Psoas muscle (tissue), 8 donors: Measurements from ENCODE around the gene LDLRAD4. TPM values are rescaled to one million over a fixed set of nuclear protein-coding genes. Genes with fewer than 3 reads are reported as not detected.

ENCODE experiments used
- ATAC-seq, 4 donors: fragments of 200-7000 bp; cut with Tn5 transposase; one replicate each; pipeline ENCODE4 v1.9.1; 2020; ENCODE audit warnings: moderate library complexity in 3 of 4, mild to moderate bottlenecking in 2 of 4
- DNase-seq, 2 donors: peaks; one replicate each; pipeline ENCODE4 v3.0.0-alpha.2; 2020
- H3K27ac ChIP-seq: fragments of 200-600 bp; one replicate; pipeline ENCODE4 v1.8.0; 2022
- H3K27me3 ChIP-seq, 3 donors: fragments of 200-600 bp in 1 of 3; one replicate each; pipeline versions ENCODE4 v1.6.1 to v1.8.0; 2013 to 2022; ENCODE audit warnings: low read length in 2 of 3, mild to moderate bottlenecking in 2 of 3, moderate library complexity in 1 of 3; ENCODE audit not compliant: insufficient read depth in 3 of 3
- H3K36me3 ChIP-seq, 2 donors: fragments of 200-600 bp in 1 of 2; one replicate each; pipeline versions ENCODE4 v1.6.1 to v1.8.0; 2013 to 2022; ENCODE audit warnings: low read depth in 1 of 2, mild to moderate bottlenecking in 1 of 2, moderate library complexity in 1 of 2; ENCODE audit not compliant: insufficient read depth in 1 of 2
- H3K4me1 ChIP-seq: fragments of 200-600 bp; one replicate; pipeline ENCODE4 v1.8.0; 2022
- H3K4me3 ChIP-seq: fragments of 200-600 bp; one replicate; pipeline ENCODE4 v1.8.0; 2022; ENCODE audit warnings: mild to moderate bottlenecking
- H3K9me3 ChIP-seq: fragments of 200-600 bp; one replicate; pipeline ENCODE4 v1.8.0; 2022
- WGBS, 3 donors: extraction: QIAGEN DNeasy Blood & Tissue Kit; methylation state at CpG; one replicate each; pipeline versions ENCODE4 v1.1.6 to v1.1.7; 2013; 5-methylcytosine and 5-hydroxymethylcytosine counted together
- intact Hi-C, 2 donors: fragments of 100-400 bp; cut with DNase I; formaldehyde crosslinking; loops; one replicate each; pipeline versions ENCODE4 v1.11.0 to v1.14.2; 2022
- polyA plus RNA-seq, 3 donors: library from polyadenylated mRNA; stranded (reverse); fragments of 200-250 nt; gene quantifications; one replicate each; pipeline ENCODE4 v1.2.3, GENCODE V29; 2013
- total RNA-seq, 4 donors: library from RNA; stranded (reverse); fragmentation: NEBNext Ultra II Directional in 2 of 4; extraction: Animal tissue kit (Norgen Biotek cat#: 25700) in 2 of 4; gene quantifications; one replicate each; pipeline versions ENCODE4 v1.2.1 to v1.2.4, GENCODE V29; 2021 to 2023
- TF ChIP-seq, protein P1 (sequence below): fragments of 200-600 bp; IDR thresholded peaks from one replicate; pipeline ENCODE4 v1.8.0; 2022; ENCODE audit warnings: antibody characterized with exemption
- donor health status: healthy with polysubstance abuse.
- donor health status: DM: no; HTN: no; CAD: no; lungs with moderate emphysema.
- donor health status: Bipolar disorder and iron deficiency.
- donor health status: healthy.
- donor health status: DM: yes; HTN: yes; CAD: no.
- donor health status: DM: no; HTN: no; CAD: no.
- donor health status: DM: no; HTN: no; CAD: no.
- donor health status: DM: yes; HTN: yes; CAD: no.

The LDLRAD4 gene
- total and polyA plus RNA-seq, 7 donors, result 1.8 to 13.9 (median 3.8) TPM

GRCh38 chr18:13302457-13303225, 84.1 kb downstream of the LDLRAD4 start:
- 37 to 56% (median 38%) methylated on average over 8 of the region's 8 CpGs for WGBS, 3 donors
- ATAC-seq, result peak in 1 of 4 donors; percentile 42
- TF ChIP-seq, protein P1, sequence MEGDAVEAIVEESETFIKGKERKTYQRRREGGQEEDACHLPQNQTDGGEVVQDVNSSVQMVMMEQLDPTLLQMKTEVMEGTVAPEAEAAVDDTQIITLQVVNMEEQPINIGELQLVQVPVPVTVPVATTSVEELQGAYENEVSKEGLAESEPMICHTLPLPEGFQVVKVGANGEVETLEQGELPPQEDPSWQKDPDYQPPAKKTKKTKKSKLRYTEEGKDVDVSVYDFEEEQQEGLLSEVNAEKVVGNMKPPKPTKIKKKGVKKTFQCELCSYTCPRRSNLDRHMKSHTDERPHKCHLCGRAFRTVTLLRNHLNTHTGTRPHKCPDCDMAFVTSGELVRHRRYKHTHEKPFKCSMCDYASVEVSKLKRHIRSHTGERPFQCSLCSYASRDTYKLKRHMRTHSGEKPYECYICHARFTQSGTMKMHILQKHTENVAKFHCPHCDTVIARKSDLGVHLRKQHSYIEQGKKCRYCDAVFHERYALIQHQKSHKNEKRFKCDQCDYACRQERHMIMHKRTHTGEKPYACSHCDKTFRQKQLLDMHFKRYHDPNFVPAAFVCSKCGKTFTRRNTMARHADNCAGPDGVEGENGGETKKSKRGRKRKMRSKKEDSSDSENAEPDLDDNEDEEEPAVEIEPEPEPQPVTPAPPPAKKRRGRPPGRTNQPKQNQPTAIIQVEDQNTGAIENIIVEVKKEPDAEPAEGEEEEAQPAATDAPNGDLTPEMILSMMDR, result no peak
- intact Hi-C loops, result no loop called here
- Histone ChIP-seq H3K36me3 (no peaks in the 10 kb centered on the region), H3K27me3 (no peaks in the 10 kb centered on the region), H3K9me3 (no peaks in the 10 kb centered on the region), H3K4me1 (peaks cover 26% of the 10 kb centered on the region), H3K4me3 (no peak overlapping the region), H3K27ac (no peak overlapping the region)
- DNase-seq, result no peak

- Histone ChIP-seq H3K36me3 (no peaks in the 10 kb centered on the region), H3K9me3 (no peaks in the 10 kb centered on the region), H3K27me3 (no peaks in the 10 kb centered on the region), H3K27ac (no peak overlapping the region), H3K4me3 (no peak overlapping the region), H3K4me1 (peaks cover 26% of the 10 kb centered on the region)
- TF ChIP-seq, protein P1, result no peak
- no peak for ATAC-seq
- 93 to 97% (median 95%) methylated on average over 6 of the region's 6 CpGs for WGBS, 3 donors
- no peak for DNase-seq
- intact Hi-C loops, result no loop called here
Measured at GRCh38 chr18:13303756-13304364, 85.3 kb downstream of the LDLRAD4 start.

DNA sequence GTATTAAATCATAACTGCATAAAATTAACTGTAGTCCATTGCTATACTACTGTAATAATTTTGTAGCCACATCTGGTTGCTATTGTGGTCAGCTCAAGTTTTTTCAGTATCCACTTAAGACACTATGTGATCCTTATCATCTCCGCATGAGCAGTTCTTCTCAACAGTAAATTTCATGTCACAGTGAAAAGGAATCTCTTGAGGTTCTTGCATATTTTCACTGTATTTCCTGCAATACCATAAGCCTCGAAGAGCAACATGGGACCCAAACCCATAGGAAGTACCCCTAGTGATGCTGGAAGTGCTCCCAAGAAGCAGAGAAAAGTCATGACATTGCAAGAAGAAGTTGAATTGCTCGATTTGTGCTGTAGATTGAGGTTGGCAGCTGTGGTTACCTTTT, 86.7 kb downstream of the LDLRAD4 start:
- H3K27me3 ChIP-seq, result no peaks in the 10 kb centered on the region
- TF ChIP-seq, protein P1, result no peak
- H3K4me3 ChIP-seq, result no peak overlapping the region
- 91 to 93% (median 92%) methylated on average over 3 of the region's 3 CpGs for WGBS, 3 donors
- no peaks in the 10 kb centered on the region for H3K36me3 ChIP-seq
- H3K4me1 ChIP-seq, result peaks cover 19% of the 10 kb centered on the region
- DNase-seq (no peak), ATAC-seq (no peak)
- H3K27ac ChIP-seq, result no peak overlapping the region
- H3K9me3 ChIP-seq, result no peaks in the 10 kb centered on the region
- intact Hi-C loops, result no loop called here

DNA sequence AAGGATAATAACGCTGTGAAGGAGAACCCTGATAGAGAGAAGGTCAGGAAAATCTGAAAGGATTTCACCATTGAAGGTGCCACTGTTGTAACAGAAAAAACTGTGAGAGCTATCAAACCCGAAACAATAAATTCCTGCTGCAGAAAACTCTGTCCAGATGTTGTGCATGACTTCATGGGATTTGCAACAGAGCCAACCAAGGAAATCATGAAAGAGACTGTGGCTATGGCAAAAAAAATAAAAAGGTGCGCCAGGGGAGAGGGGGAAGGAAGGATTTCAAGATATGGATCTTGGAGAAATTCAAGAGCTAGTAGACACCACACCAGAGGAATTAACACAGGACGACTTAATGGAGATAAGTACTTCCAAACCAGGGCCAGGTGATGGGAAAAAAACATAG, 88.0 kb downstream of the LDLRAD4 start:
- ATAC-seq (no peak), DNase-seq (no peak)
- Histone ChIP-seq H3K9me3 (no peaks in the 10 kb centered on the region), H3K4me3 (no peak overlapping the region), H3K4me1 (peaks cover 15% of the 10 kb centered on the region), H3K36me3 (peaks cover 0 to 3% of the 10 kb centered on the region in 2 donors), H3K27ac (no peak overlapping the region), H3K27me3 (no peaks in the 10 kb centered on the region)
- TF ChIP-seq, protein P1, result no peak
- intact Hi-C loops, result no loop called here
- WGBS, 3 donors, result 48 to 66% (median 57%) methylated on average over 4 of the region's 4 CpGs
